Breast epithelium (tissue), 4 donors: Measurements from ENCODE around the gene RIOK1. TPM values are rescaled to one million over a fixed set of nuclear protein-coding genes. Genes with fewer than 3 reads are reported as not detected.

Experiments
- DNase-seq, 2 donors: peaks; one replicate each; pipeline ENCODE4 v3.0.0-alpha.2; 2019; ENCODE audit warnings: low spot score in 2 of 2
- H3K27ac ChIP-seq, 2 donors: fragments of 200-600 bp; sonication (generic) in 1 of 2; one replicate each; pipeline ENCODE4 v1.5.1; 2016 to 2019; ENCODE audit warnings: mild to moderate bottlenecking in 1 of 2
- H3K27me3 ChIP-seq, 2 donors: fragments of 200-600 bp; sonication (generic) in 1 of 2; one replicate each; pipeline versions ENCODE4 v1.5.1 to v1.6.0; 2017 to 2019; ENCODE audit warnings: control low read depth in 1 of 2, mild to moderate bottlenecking in 1 of 2
- H3K36me3 ChIP-seq: fragments of 200-600 bp; one replicate; pipeline ENCODE4 v1.5.1; 2019
- H3K4me1 ChIP-seq, 2 donors: fragments of 200-600 bp; sonication (generic); one replicate each; pipeline ENCODE4 v1.5.1; 2016 to 2019; ENCODE audit warnings: control low read depth in 1 of 2
- H3K4me3 ChIP-seq, 3 donors: fragments of 200-600 bp; sonication (generic); 1 replicate in 2 of 3; 2 replicates in 1 of 3; pipeline ENCODE4 v1.5.1; 2016 to 2019; ENCODE audit warnings: mild to moderate bottlenecking in 3 of 3, moderate library complexity in 2 of 3
- H3K9me3 ChIP-seq, 2 donors: fragments of 200-600 bp; sonication (generic) in 1 of 2; one replicate each; pipeline ENCODE4 v1.5.1; 2016 to 2019; ENCODE audit warnings: control low read depth in 1 of 2
- CTCF ChIP-seq, 3 donors: fragments of 450-650 bp; IDR thresholded peaks; one replicate each; pipeline ENCODE4 v1.5.1; 2016 to 2017; ENCODE audit warnings: antibody characterized with exemption in 3 of 3, mild to moderate bottlenecking in 3 of 3, moderate library complexity in 3 of 3
- POLR2A ChIP-seq: fragments of 450-650 bp; IDR thresholded peaks from one replicate; pipeline ENCODE4 v1.6.1; 2016; ENCODE audit warnings: antibody characterized with exemption, mild to moderate bottlenecking, moderate library complexity
- POLR2AphosphoS5 ChIP-seq, 3 donors: sonication (generic); formaldehyde crosslinking; IDR thresholded peaks; one replicate each; pipeline ENCODE4 v1.6.1; 2017; ENCODE audit warnings: antibody characterized with exemption in 3 of 3
- intact Hi-C: fragments of 100-400 bp; cut with DNase I; formaldehyde crosslinking; loops from one replicate; pipeline ENCODE4 v1.15.1; 2023; ENCODE audit warnings: low total_unique reads
- total RNA-seq, 3 donors: library from RNA; depleted of rRNA; stranded (reverse); fragments of >200 nt; gene quantifications; one replicate each; pipeline ENCODE4 v1.1.0, GENCODE V29; 2016

The RIOK1 gene
- total RNA-seq, 3 donors from 2014 or later, result 15.8 to 38.6 (median 26.9) TPM

GRCh38 chr6:7441048-7441775, 51.6 kb downstream of the RIOK1 start:
- no peak for DNase-seq
- intact Hi-C loops, result no loop called here
- no peaks in the 10 kb centered on the region for H3K36me3 ChIP-seq

GRCh38 chr6:7442467-7442866, 52.9 kb downstream of the RIOK1 start:
- TF ChIP-seq POLR2AphosphoS5 (IDR thresholded peaks at IDR 0.05) (no peak), POLR2A (no peak), CTCF (IDR thresholded peaks at IDR 0.05) (no peak)

More at GRCh38 chr6:7441048-7441775, 51.6 kb downstream of the RIOK1 start:
- Histone ChIP-seq H3K4me1 (no peaks in the 10 kb centered on the region), H3K27ac (no peak overlapping the region), H3K27me3 (no peaks in the 10 kb centered on the region), H3K9me3 (no peaks in the 10 kb centered on the region), H3K4me3 (peak overlapping the region in 2 of 3 donors; percentile 20 to 46)
- TF ChIP-seq POLR2AphosphoS5 (IDR thresholded peaks at IDR 0.05) (no peak), POLR2A (no peak), CTCF (IDR thresholded peaks at IDR 0.05) (no peak)

GRCh38 chr6:7445101-7445500, 55.5 kb downstream of the RIOK1 start:
- intact Hi-C loops, result no loop called here
- Histone ChIP-seq H3K36me3 (no peaks in the 10 kb centered on the region), H3K27ac (no peak overlapping the region), H3K4me1 (no peaks in the 10 kb centered on the region), H3K4me3 (no peak overlapping the region), H3K9me3 (no peaks in the 10 kb centered on the region), H3K27me3 (no peaks in the 10 kb centered on the region)
- no peak for TF ChIP-seq POLR2AphosphoS5 (IDR thresholded peaks at IDR 0.05)
- TF ChIP-seq POLR2A, result no peak
- TF ChIP-seq CTCF (IDR thresholded peaks at IDR 0.05), result no peak
- DNase-seq, result no peak

More at GRCh38 chr6:7442467-7442866, 52.9 kb downstream of the RIOK1 start:
- Histone ChIP-seq H3K9me3 (no peaks in the 10 kb centered on the region), H3K27ac (no peak overlapping the region), H3K4me3 (no peak overlapping the region), H3K27me3 (no peaks in the 10 kb centered on the region), H3K36me3 (no peaks in the 10 kb centered on the region), H3K4me1 (no peaks in the 10 kb centered on the region)
- intact Hi-C loops, result no loop called here
- no peak for DNase-seq

GRCh38 chr6:7445885-7446461, 56.4 kb downstream of the RIOK1 start:
- no peak for TF ChIP-seq CTCF (IDR thresholded peaks at IDR 0.05)
- TF ChIP-seq POLR2A, result no peak
- no peak for TF ChIP-seq POLR2AphosphoS5 (IDR thresholded peaks at IDR 0.05)
- no peak for DNase-seq
- no peak overlapping the region for H3K4me3 ChIP-seq
- no peaks in the 10 kb centered on the region for H3K9me3 ChIP-seq
- H3K27ac ChIP-seq, result no peak overlapping the region
- H3K36me3 ChIP-seq, result no peaks in the 10 kb centered on the region
- H3K4me1 ChIP-seq, result no peaks in the 10 kb centered on the region
- no peaks in the 10 kb centered on the region for H3K27me3 ChIP-seq
- intact Hi-C loops, result no loop called here

GRCh38 chr6:7446619-7447325, 57.2 kb downstream of the RIOK1 start:
- H3K9me3 ChIP-seq, result no peaks in the 10 kb centered on the region
- no peaks in the 10 kb centered on the region for H3K36me3 ChIP-seq
- peak overlapping the region in 1 of 2 donors; percentile 32 for H3K27ac ChIP-seq
- peak overlapping the region in 1 of 3 donors; percentile 33 for H3K4me3 ChIP-seq
- H3K4me1 ChIP-seq, result no peaks in the 10 kb centered on the region
- intact Hi-C loops, result no loop called here
- DNase-seq, result peak in 1 of 2 donors; percentile 40
- no peaks in the 10 kb centered on the region for H3K27me3 ChIP-seq
- TF ChIP-seq POLR2A (no peak), POLR2AphosphoS5 (IDR thresholded peaks at IDR 0.05) (no peak), CTCF (IDR thresholded peaks at IDR 0.05) (no peak)
